Heart right ventricle (tissue), 16 donors: Measurements from ENCODE around the gene IGF2BP3. TPM values are rescaled to one million over a fixed set of nuclear protein-coding genes. Genes with fewer than 3 reads are reported as not detected.
"Not testable (repeated sequence)": the region's sequence is repeated elsewhere in the genome, so short reads cannot be mapped to it uniquely, and the experiment has no call there.

ENCODE experiments used
- ATAC-seq, 8 donors: fragments of 200-7000 bp; cut with Tn5 transposase; one replicate each; pipeline ENCODE4 v1.9.1; 2020; ENCODE audit warnings: mild to moderate bottlenecking in 8 of 8, moderate library complexity in 8 of 8, moderate number of reproducible peaks in 1 of 8
- DNase-seq, 2 donors: peaks; one replicate each; pipeline ENCODE4 v3.0.0-alpha.2; 2020
- H3K27ac ChIP-seq, 10 donors: fragments of 200-600 bp; sonication (generic) in 2 of 10; one replicate each; pipeline versions ENCODE4 v1.5.0 to v1.8.0; 2020 to 2022; ENCODE audit warnings: mild to moderate bottlenecking in 3 of 10
- H3K27me3 ChIP-seq, 7 donors: fragments of 200-600 bp; one replicate each; pipeline ENCODE4 v1.8.0; 2021 to 2022; ENCODE audit warnings: mild to moderate bottlenecking in 2 of 7
- H3K36me3 ChIP-seq, 9 donors: fragments of 200-600 bp; sonication (generic) in 1 of 9; one replicate each; pipeline versions ENCODE4 v1.5.0 to v1.8.0; 2020 to 2022; ENCODE audit warnings: mild to moderate bottlenecking in 2 of 9
- H3K4me1 ChIP-seq, 9 donors: fragments of 200-600 bp; sonication (generic) in 1 of 9; one replicate each; pipeline versions ENCODE4 v1.5.0 to v1.8.0; 2020 to 2022; ENCODE audit warnings: mild to moderate bottlenecking in 4 of 9
- H3K4me3 ChIP-seq, 10 donors: fragments of 200-600 bp; sonication (generic) in 2 of 10; one replicate each; pipeline versions ENCODE4 v1.5.0 to v1.8.0; 2020 to 2022; ENCODE audit warnings: mild to moderate bottlenecking in 7 of 10, moderate library complexity in 2 of 10
- H3K9me3 ChIP-seq, 11 donors: fragments of 200-600 bp in 10 of 11; sonication (generic) in 2 of 11; one replicate each; pipeline versions ENCODE4 v1.5.0 to v1.8.0; 2013 to 2022; ENCODE audit warnings: mild to moderate bottlenecking in 2 of 11, control low read depth in 1 of 11, moderate library complexity in 1 of 11
- CTCF ChIP-seq, 9 donors: fragments of 200-600 bp; sonication (generic) in 2 of 9; IDR thresholded peaks; one replicate each; pipeline versions ENCODE4 v1.5.0 to v1.8.0; 2021 to 2022; ENCODE audit warnings: antibody characterized with exemption in 9 of 9, mild to moderate bottlenecking in 5 of 9, moderate library complexity in 1 of 9
- WGBS, 2 donors: extraction: QIAGEN DNeasy Blood & Tissue Kit; methylation state at CpG; one replicate each; pipeline ENCODE4 v1.1.7; 2013; ENCODE audit warnings: inconsistent platforms in 1 of 2; 5-methylcytosine and 5-hydroxymethylcytosine counted together
- intact Hi-C, 10 donors: fragments of 100-400 bp; cut with DNase I; formaldehyde crosslinking; loops; one replicate each; pipeline versions ENCODE4 v1.11.1 to v1.14.2; 2022
- polyA plus RNA-seq, 2 donors: library from polyadenylated mRNA; stranded (reverse); fragments of 200-250 nt; gene quantifications; one replicate each; pipeline ENCODE4 v1.2.3, GENCODE V29; 2013
- total RNA-seq, 10 donors: library from RNA; stranded (reverse); fragmentation: NEBNext Ultra II Directional in 3 of 10; extraction: Animal tissue kit (Norgen Biotek cat#: 25700) in 3 of 10; gene quantifications; one replicate each; pipeline versions ENCODE4 v1.2.1 to v1.2.4, GENCODE V29; 2021 to 2023
- donor health status: Arrhythmogenic right ventricular cardiomyopathy.
- donor health status: ischemic (EF 13 %, LVEDD 7.1; RV severe dilation, severe dysfunction).
- donor health status: healthy with polysubstance abuse.
- donor health status: DM: no; HTN: yes; CAD: no.
- donor health status: DM: no; HTN: no; CAD: no.
- donor health status: ischemic (EF 25% LVEDD 6.9; RV normal size, moderate dysfunction).
- donor health status: ischemic (EF 25% LVEDD 5.7; RV mildly dilated, moderate dysfunction).
- donor health status: healthy.
- donor health status: DM: yes; HTN: yes; CAD: no.
- donor health status: Ischemic cardiomyopathy.
- donor health status: ischemic (EF 35%, LVEDD 5.7; RV mildly dilated, moderate dysfunction).
- donor health status: nonischemic (EF 11% LVEDD 7.7; RV severe dilation, severe dysfunction).
- donor health status: DM: yes; HTN: yes; CAD: no.
- donor health status: PGD.
- donor health status: ischemic (EF 29% LVEDD 5.4; RV normal size, mild dysfunction).
- donor health status: nonischemic (EF 23%, LVEDD 6.1; RV moderate dilation, normal function).

Gene IGF2BP3
- total and polyA plus RNA-seq, 12 donors: 0.16 to 0.60 (median 0.34) TPM; not detected in 8

- H3K27me3 ChIP-seq: peaks cover 0 to 8% (median 0%) of the 10 kb centered on the region in 7 donors
- no peak overlapping the region for H3K4me3 ChIP-seq
- intact Hi-C loops: no loop called here
- no peak for TF ChIP-seq CTCF (IDR thresholded peaks at IDR 0.05)
- peaks cover 0 to 7% (median 0%) of the 10 kb centered on the region in 11 donors for H3K9me3 ChIP-seq
- no peaks in the 10 kb centered on the region for H3K4me1 ChIP-seq
- no peak for ATAC-seq
- H3K27ac ChIP-seq: no peak overlapping the region
- no peaks in the 10 kb centered on the region for H3K36me3 ChIP-seq
- DNase-seq: no peak
- 60 to 62% methylated on average over 7 of the region's 7 CpGs for WGBS, 2 donors
These were observed 59.7 kb downstream of the IGF2BP3 start for GRCh38 chr7:23410446-23411183.

- not testable (repeated sequence) for H3K9me3 ChIP-seq, H3K4me1 ChIP-seq, H3K27ac ChIP-seq, H3K36me3 ChIP-seq, DNase-seq, H3K4me3 ChIP-seq, ATAC-seq, H3K27me3 ChIP-seq
- intact Hi-C loops: loop anchor here in 1 of 10 donors (10.0 kb wide), 1 partner anchor 62 kb away; no protein-coding TSS in a partner anchor
- WGBS, 2 donors: 95 to 98% methylated on average over 2 of the region's 2 CpGs
These were observed 63.7 kb downstream of the IGF2BP3 start for GRCh38 chr7:23406564-23406963.

GRCh38 chr7:23405240-23405618 lies 65.1 kb downstream of the IGF2BP3 start:
- 89 to 94% methylated on average over 3 of the region's 3 CpGs for WGBS, 2 donors
- intact Hi-C loops: loop anchor here in 1 of 10 donors (10.0 kb wide), 1 partner anchor 60 kb away; no protein-coding TSS in a partner anchor

GRCh38 chr7:23404546-23405239 lies 65.6 kb downstream of the IGF2BP3 start:
- no peak for DNase-seq
- 77 to 95% methylated on average over 3 of the region's 3 CpGs for WGBS, 2 donors
- Histone ChIP-seq H3K27ac (no peak overlapping the region), H3K9me3 (peaks cover 0 to 7% (median 0%) of the 10 kb centered on the region in 11 donors), H3K4me1 (no peaks in the 10 kb centered on the region), H3K27me3 (no peaks in the 10 kb centered on the region), H3K36me3 (no peaks in the 10 kb centered on the region), H3K4me3 (no peak overlapping the region)
- ATAC-seq: no peak
- no peak for TF ChIP-seq CTCF (IDR thresholded peaks at IDR 0.05)
- intact Hi-C loops: loop anchor here in 1 of 10 donors (10.0 kb wide), 1 partner anchor 60 kb away; no protein-coding TSS in a partner anchor

More at GRCh38 chr7:23405240-23405618, 65.1 kb downstream of the IGF2BP3 start:
- Histone ChIP-seq H3K4me1 (no peaks in the 10 kb centered on the region), H3K9me3 (peaks cover 0 to 7% (median 0%) of the 10 kb centered on the region in 11 donors), H3K36me3 (no peaks in the 10 kb centered on the region), H3K4me3 (no peak overlapping the region), H3K27ac (no peak overlapping the region), H3K27me3 (no peaks in the 10 kb centered on the region)
- DNase-seq (no peak), ATAC-seq (no peak)
- no peak for TF ChIP-seq CTCF (IDR thresholded peaks at IDR 0.05)
